Psoas muscle (tissue), 8 donors: ENCODE data around the gene PARP8. TPM values are rescaled to one million over a fixed set of nuclear protein-coding genes. Genes with fewer than 3 reads are reported as not detected.
"Not testable (repeated sequence)": the region's sequence is repeated elsewhere in the genome, so short reads cannot be mapped to it uniquely, and the experiment has no call there.

Source experiments
- ATAC-seq, 4 donors: fragments of 200-7000 bp; cut with Tn5 transposase; one replicate each; pipeline ENCODE4 v1.9.1; 2020; ENCODE audit warnings: moderate library complexity in 3 of 4, mild to moderate bottlenecking in 2 of 4
- DNase-seq, 2 donors: peaks; one replicate each; pipeline ENCODE4 v3.0.0-alpha.2; 2020
- H3K27ac ChIP-seq: fragments of 200-600 bp; one replicate; pipeline ENCODE4 v1.8.0; 2022
- H3K27me3 ChIP-seq, 3 donors: fragments of 200-600 bp in 1 of 3; one replicate each; pipeline versions ENCODE4 v1.6.1 to v1.8.0; 2013 to 2022; ENCODE audit warnings: low read length in 2 of 3, mild to moderate bottlenecking in 2 of 3, moderate library complexity in 1 of 3; ENCODE audit not compliant: insufficient read depth in 3 of 3
- H3K36me3 ChIP-seq, 2 donors: fragments of 200-600 bp in 1 of 2; one replicate each; pipeline versions ENCODE4 v1.6.1 to v1.8.0; 2013 to 2022; ENCODE audit warnings: low read depth in 1 of 2, mild to moderate bottlenecking in 1 of 2, moderate library complexity in 1 of 2; ENCODE audit not compliant: insufficient read depth in 1 of 2
- H3K4me1 ChIP-seq: fragments of 200-600 bp; one replicate; pipeline ENCODE4 v1.8.0; 2022
- H3K4me3 ChIP-seq: fragments of 200-600 bp; one replicate; pipeline ENCODE4 v1.8.0; 2022; ENCODE audit warnings: mild to moderate bottlenecking
- H3K9me3 ChIP-seq: fragments of 200-600 bp; one replicate; pipeline ENCODE4 v1.8.0; 2022
- WGBS, 3 donors: extraction: QIAGEN DNeasy Blood & Tissue Kit; methylation state at CpG; one replicate each; pipeline versions ENCODE4 v1.1.6 to v1.1.7; 2013; 5-methylcytosine and 5-hydroxymethylcytosine counted together
- intact Hi-C, 2 donors: fragments of 100-400 bp; cut with DNase I; formaldehyde crosslinking; loops; one replicate each; pipeline versions ENCODE4 v1.11.0 to v1.14.2; 2022
- polyA plus RNA-seq, 3 donors: library from polyadenylated mRNA; stranded (reverse); fragments of 200-250 nt; gene quantifications; one replicate each; pipeline ENCODE4 v1.2.3, GENCODE V29; 2013
- total RNA-seq, 4 donors: library from RNA; stranded (reverse); fragmentation: NEBNext Ultra II Directional in 2 of 4; extraction: Animal tissue kit (Norgen Biotek cat#: 25700) in 2 of 4; gene quantifications; one replicate each; pipeline versions ENCODE4 v1.2.1 to v1.2.4, GENCODE V29; 2021 to 2023
- TF ChIP-seq, protein P1 (sequence below): fragments of 200-600 bp; IDR thresholded peaks from one replicate; pipeline ENCODE4 v1.8.0; 2022; ENCODE audit warnings: antibody characterized with exemption
- donor health status: healthy with polysubstance abuse.
- donor health status: DM: no; HTN: no; CAD: no; lungs with moderate emphysema.
- donor health status: Bipolar disorder and iron deficiency.
- donor health status: healthy.
- donor health status: DM: yes; HTN: yes; CAD: no.
- donor health status: DM: no; HTN: no; CAD: no.
- donor health status: DM: no; HTN: no; CAD: no.
- donor health status: DM: yes; HTN: yes; CAD: no.

The PARP8 gene
- total and polyA plus RNA-seq, 7 donors = 0.52 to 4.7 (median 1.5) TPM

DNA sequence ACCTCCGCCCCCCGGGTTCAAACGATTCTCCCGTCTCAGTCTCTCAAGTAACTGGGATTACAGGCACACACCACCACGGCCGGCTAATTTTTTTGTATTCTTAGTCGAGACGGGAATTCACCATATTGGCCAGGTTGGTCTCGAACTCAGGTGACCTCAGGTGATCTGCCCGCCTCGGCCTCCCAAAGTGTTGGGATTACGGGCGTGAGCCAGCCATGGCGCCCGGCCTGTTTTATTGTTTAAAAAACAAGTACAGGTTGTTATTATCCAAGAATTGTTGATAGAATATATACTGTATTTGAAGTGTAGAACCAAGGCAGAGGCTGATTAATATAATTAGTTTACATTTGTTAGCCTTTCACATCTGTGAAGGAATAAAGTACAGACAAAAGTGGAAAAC lies 8.9 kb downstream of the PARP8 start:
- no peak overlapping the region for H3K4me3 ChIP-seq
- intact Hi-C loops = no loop called here
- TF ChIP-seq, protein P1, sequence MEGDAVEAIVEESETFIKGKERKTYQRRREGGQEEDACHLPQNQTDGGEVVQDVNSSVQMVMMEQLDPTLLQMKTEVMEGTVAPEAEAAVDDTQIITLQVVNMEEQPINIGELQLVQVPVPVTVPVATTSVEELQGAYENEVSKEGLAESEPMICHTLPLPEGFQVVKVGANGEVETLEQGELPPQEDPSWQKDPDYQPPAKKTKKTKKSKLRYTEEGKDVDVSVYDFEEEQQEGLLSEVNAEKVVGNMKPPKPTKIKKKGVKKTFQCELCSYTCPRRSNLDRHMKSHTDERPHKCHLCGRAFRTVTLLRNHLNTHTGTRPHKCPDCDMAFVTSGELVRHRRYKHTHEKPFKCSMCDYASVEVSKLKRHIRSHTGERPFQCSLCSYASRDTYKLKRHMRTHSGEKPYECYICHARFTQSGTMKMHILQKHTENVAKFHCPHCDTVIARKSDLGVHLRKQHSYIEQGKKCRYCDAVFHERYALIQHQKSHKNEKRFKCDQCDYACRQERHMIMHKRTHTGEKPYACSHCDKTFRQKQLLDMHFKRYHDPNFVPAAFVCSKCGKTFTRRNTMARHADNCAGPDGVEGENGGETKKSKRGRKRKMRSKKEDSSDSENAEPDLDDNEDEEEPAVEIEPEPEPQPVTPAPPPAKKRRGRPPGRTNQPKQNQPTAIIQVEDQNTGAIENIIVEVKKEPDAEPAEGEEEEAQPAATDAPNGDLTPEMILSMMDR = no peak
- H3K4me1 ChIP-seq = no peaks in the 10 kb centered on the region
- H3K27me3 ChIP-seq = no peaks in the 10 kb centered on the region
- DNase-seq (no peak), ATAC-seq (no peak)
- no peak overlapping the region for H3K27ac ChIP-seq
- no peaks in the 10 kb centered on the region for H3K36me3 ChIP-seq
- WGBS, 3 donors = 97 to 99% (median 98%) methylated on average over 15 of the region's 15 CpGs
- no peaks in the 10 kb centered on the region for H3K9me3 ChIP-seq

DNA sequence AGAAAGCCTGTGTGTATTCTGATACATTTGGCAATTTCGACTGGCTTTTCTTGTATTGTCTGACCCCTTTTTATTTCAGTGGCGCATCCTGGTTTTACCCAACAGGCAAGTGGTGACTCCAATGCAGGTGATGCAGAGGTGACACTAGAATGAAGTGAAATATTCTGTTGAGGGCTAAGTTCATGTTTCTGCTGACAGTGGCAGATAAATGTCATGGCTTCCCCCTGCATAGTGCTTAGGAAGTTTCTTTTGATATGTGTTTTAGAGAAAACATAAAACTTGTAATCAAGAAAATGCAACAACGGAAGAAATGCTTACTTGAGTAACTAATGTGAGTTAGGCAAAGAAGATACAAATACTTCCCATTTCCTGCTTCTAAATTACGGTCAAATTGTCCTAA lies 13.1 kb downstream of the PARP8 start:
- H3K4me1 ChIP-seq = not testable (repeated sequence)

DNA sequence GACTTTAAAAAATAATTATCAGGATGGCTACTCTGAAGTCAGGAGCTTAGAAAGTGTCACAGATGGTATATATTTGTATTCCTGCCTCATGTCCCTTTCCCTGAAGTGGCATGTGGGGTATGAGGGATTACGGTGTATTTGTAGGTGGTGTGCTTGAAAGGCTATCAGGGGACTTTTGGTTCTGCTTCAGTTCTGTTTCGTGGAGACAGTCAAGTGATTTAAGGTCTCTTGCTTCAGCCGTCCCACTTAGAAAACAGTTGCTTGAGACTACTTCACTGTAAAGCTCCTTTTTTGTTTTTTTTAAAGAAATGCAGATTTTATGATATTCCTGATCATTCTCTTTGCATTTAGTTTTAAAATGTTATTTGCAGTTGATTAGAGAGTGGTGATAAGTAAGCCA lies 18.3 kb downstream of the PARP8 start:
- Histone ChIP-seq H3K4me1 (no peaks in the 10 kb centered on the region), H3K9me3 (no peaks in the 10 kb centered on the region), H3K27ac (no peak overlapping the region), H3K27me3 (peaks cover 0 to 2% (median 0%) of the 10 kb centered on the region in 3 donors), H3K36me3 (no peaks in the 10 kb centered on the region), H3K4me3 (no peak overlapping the region)
- ATAC-seq (no peak), DNase-seq (no peak)
- intact Hi-C loops = no loop called here
- TF ChIP-seq, protein P1 = no peak
- 58 to 72% (median 59%) methylated on average over 3 of the region's 3 CpGs for WGBS, 3 donors

More for the DNA sequence above, 13.1 kb downstream of the PARP8 start:
- H3K9me3 ChIP-seq, H3K36me3 ChIP-seq, H3K27ac ChIP-seq, DNase-seq, H3K27me3 ChIP-seq, intact Hi-C loops, ATAC-seq, H3K4me3 ChIP-seq: not testable (repeated sequence)
- 85 to 94% (median 89%) methylated on average over 4 of the region's 4 CpGs for WGBS, 3 donors

DNA sequence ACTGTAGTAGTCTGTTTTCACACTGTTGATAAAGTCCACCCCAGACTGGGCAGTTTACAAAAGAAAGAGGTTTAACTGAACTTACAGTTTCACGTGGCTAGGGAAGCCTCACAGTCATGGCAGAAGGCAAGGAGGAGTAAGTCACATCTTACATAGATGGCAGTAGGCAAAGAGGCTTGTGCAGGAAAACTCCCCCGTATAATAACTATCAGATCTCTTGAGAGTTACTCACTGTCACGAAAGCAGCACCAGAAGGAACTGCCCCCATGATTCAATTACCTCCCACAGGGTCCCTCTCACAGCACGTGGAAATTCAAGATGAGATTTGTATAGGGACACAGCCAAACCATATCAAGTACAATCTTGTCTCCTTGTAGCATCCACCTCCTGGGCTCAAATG lies 21.1 kb downstream of the PARP8 start:
- Histone ChIP-seq H3K4me1 (no peaks in the 10 kb centered on the region), H3K27ac (no peak overlapping the region), H3K27me3 (peaks cover 0 to 2% (median 0%) of the 10 kb centered on the region in 3 donors), H3K4me3 (no peak overlapping the region), H3K36me3 (no peaks in the 10 kb centered on the region), H3K9me3 (no peaks in the 10 kb centered on the region)
- DNase-seq (no peak), ATAC-seq (no peak)
- intact Hi-C loops = no loop called here
- WGBS, 3 donors = 90 to 97% (median 92%) methylated on average over 4 of the region's 4 CpGs
- TF ChIP-seq, protein P1 = no peak

DNA sequence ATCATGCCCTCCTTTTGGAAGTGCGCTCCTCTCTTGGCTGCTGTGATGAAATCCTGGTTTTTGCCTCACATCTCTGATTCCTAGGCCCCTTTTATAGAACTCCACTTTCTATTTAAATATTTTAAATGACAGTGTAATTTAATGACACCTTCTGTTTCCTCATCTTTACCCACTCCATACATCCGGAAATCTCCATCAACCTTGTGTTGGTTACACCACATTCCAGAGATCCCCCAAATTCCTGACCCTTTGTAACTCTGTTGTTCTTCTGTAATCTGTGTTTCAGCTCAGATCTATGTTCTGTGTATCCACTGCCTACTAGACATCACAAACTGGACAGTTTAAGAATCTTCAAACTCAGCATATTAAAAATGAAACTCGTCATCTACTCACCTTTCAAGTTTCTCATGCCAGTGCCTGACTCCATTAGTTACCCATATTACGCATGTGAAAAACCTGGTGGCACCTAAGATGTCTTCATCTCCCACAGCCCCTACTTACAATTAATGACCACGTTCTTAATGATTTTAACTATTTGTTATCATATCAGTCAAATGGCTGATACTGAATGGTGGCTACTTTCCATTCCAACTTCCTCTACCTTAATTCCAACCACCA lies 25.1 kb downstream of the PARP8 start:
- Histone ChIP-seq H3K27ac (no peak overlapping the region), H3K9me3 (no peaks in the 10 kb centered on the region), H3K36me3 (no peaks in the 10 kb centered on the region), H3K4me1 (no peaks in the 10 kb centered on the region), H3K27me3 (no peaks in the 10 kb centered on the region), H3K4me3 (no peak overlapping the region)
- ATAC-seq (no peak), DNase-seq (no peak)
- WGBS, 3 donors = 83 to 84% (median 84%) methylated on average over 5 of the region's 5 CpGs
- intact Hi-C loops = no loop called here
- TF ChIP-seq, protein P1 = no peak
